ENCODE data around the gene SMPX. TPM values are rescaled to one million over a fixed set of nuclear protein-coding genes. Genes with fewer than 3 reads are reported as not detected.
A peak's percentile ranks its signal among the peaks of the same experiment; 100 is the strongest.

Gene SMPX
- total and polyA plus RNA-seq, 2 donors, result 0.99 to 1.5 TPM

DNA sequence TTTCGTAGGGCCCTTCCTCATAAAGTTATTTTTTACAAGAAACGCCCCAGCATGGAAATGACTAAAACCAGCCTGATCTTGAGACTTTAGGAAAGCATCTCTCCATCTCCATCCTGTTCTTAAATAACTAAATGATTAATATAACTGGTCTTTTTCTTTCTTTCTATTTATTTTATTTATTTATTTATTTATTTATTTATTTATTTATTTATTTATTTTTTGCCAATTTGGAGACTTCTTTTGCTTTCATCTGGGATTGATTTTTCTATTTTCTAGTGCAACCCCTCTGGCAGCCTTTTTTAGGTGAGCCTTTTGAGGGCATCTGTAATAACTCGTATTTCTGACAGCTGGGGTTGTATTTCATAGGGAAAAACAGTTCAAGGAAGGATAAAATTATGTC, 98.6 kb downstream of the SMPX start:
- 76% methylated on average over 3 of the region's 3 CpGs for WGBS
- no peak for DNase-seq (ENCODE audit: low read depth in 6 of 9, low spot score in 9 of 9)
- peaks cover 0 to 14% of the 10 kb centered on the region in 2 donors for H3K9me3 ChIP-seq (ENCODE audit: control insufficient read depth in 2 of 2, insufficient read depth in 1 of 2, low read length in 1 of 2)
- H3K4me1 ChIP-seq (ENCODE audit: control insufficient read depth in 2 of 2, insufficient read depth in 2 of 2, low read length in 2 of 2), result peaks cover 0 to 4% of the 10 kb centered on the region in 2 donors
- H3K27ac ChIP-seq (ENCODE audit: low read depth in 1 of 2, low read length in 1 of 2), result no peak overlapping the region
- no peaks in the 10 kb centered on the region for H3K36me3 ChIP-seq (ENCODE audit: control insufficient read depth in 2 of 2, insufficient read depth in 2 of 2, low read length in 1 of 2)
- peaks cover 15 to 47% of the 10 kb centered on the region in 2 donors for H3K27me3 ChIP-seq (ENCODE audit: control insufficient read depth in 2 of 2, insufficient read depth in 1 of 2, low read length in 1 of 2)
- H3K4me3 ChIP-seq (ENCODE audit: low read length in 2 of 2), result no peak overlapping the region

DNA sequence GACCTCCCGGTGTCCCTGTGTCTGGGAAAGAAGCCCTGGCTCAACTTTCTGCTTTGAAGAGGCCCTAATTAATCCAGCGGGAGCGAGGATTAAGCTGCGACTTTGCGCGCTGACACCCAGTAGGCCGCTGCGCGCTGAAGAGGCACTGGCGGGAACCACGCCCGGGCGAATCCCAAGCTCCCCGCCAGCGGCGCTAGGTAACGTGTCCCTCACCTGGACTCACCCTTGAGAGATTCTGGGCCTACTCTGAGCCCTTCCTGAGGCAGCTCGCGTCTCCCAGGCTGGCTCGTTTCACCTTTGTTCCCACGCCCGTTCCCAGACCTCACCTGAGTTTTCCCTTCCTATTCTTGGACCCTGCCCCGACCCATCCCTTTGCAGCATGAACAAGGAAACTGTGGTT, 99.2 kb downstream of the SMPX start:
- WGBS, result 28% methylated on average over 23 of the region's 23 CpGs
- Histone ChIP-seq H3K4me3 (ENCODE audit: low read length in 2 of 2) (peak overlapping the region in 1 of 2 donors; percentile 26), H3K4me1 (ENCODE audit: control insufficient read depth in 2 of 2, insufficient read depth in 2 of 2, low read length in 2 of 2) (peaks cover 0 to 4% of the 10 kb centered on the region in 2 donors), H3K9me3 (ENCODE audit: control insufficient read depth in 2 of 2, insufficient read depth in 1 of 2, low read length in 1 of 2) (peaks cover 0 to 14% of the 10 kb centered on the region in 2 donors), H3K27me3 (ENCODE audit: control insufficient read depth in 2 of 2, insufficient read depth in 1 of 2, low read length in 1 of 2) (peaks cover 15 to 47% of the 10 kb centered on the region in 2 donors), H3K36me3 (ENCODE audit: control insufficient read depth in 2 of 2, insufficient read depth in 2 of 2, low read length in 1 of 2) (no peaks in the 10 kb centered on the region), H3K27ac (ENCODE audit: low read depth in 1 of 2, low read length in 1 of 2) (no peak overlapping the region)
- DNase-seq (ENCODE audit: low read depth in 6 of 9, low spot score in 9 of 9), result no peak

GRCh38 chrX:21658152-21658737, 99.7 kb downstream of the SMPX start, which contains the start of gene KLHL34:
Gene KLHL34 (minus strand): TSS chrX:21658330. CDS start chrX:21657788, 542 bp downstream.
- 4% methylated on average over 60 of the region's 60 CpGs for WGBS

DNA sequence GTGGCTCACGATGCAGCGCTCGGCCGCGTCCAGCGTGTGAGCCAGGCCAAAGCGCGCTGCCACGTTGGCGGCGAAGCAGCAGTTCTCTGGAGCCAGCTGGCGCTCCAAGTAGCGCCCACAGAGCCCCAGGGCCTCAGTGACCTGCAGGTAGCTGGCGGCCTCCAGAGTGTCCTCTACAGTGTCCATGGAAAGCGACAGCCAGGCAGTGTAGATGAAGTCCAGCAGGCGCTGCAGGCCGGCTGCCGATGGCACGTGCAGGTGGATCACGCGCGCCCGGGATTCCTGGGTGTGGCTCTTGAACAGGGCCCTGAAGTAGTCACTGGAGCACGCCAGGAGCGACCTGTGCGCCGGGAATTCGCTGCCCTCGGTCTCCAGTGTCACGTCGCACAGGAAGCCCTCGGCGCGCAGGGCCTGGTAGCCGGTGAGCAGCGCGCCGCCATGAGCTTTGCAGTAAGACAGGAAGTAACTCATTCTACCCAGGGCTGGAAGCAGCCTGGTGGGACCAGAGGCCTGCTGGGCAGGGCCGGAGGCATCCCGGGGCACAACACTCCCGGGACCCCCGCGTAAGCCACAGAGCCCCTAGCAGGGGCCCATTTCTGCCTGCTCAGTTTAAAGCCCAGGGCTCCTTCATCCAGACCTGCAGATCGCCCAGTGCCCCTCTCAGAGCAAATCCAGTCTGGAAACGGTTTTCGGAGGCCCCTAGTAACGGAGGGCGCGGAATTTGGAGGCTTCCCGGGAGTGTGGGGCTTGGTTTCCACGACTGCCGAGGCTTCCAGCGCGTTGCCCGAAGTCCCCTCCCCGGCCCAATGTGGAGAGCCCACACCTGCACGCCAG, 100.4 kb downstream of the SMPX start:
- no peaks in the 10 kb centered on the region for H3K36me3 ChIP-seq (ENCODE audit: control insufficient read depth in 2 of 2, insufficient read depth in 2 of 2, low read length in 1 of 2)
- H3K4me3 ChIP-seq (ENCODE audit: low read length in 2 of 2), result peak overlapping the region in 1 of 2 donors; percentile 26
- WGBS, result 33% methylated on average over 57 of the region's 57 CpGs
- H3K9me3 ChIP-seq (ENCODE audit: control insufficient read depth in 2 of 2, insufficient read depth in 1 of 2, low read length in 1 of 2), result peaks cover 0 to 14% of the 10 kb centered on the region in 2 donors
- peaks cover 15 to 47% of the 10 kb centered on the region in 2 donors for H3K27me3 ChIP-seq (ENCODE audit: control insufficient read depth in 2 of 2, insufficient read depth in 1 of 2, low read length in 1 of 2)
- peaks cover 0 to 4% of the 10 kb centered on the region in 2 donors for H3K4me1 ChIP-seq (ENCODE audit: control insufficient read depth in 2 of 2, insufficient read depth in 2 of 2, low read length in 2 of 2)
- DNase-seq (ENCODE audit: low read depth in 6 of 9, low spot score in 9 of 9), result peak in 1 of 9 donors; percentile 17
- H3K27ac ChIP-seq (ENCODE audit: low read depth in 1 of 2, low read length in 1 of 2), result no peak overlapping the region

More at GRCh38 chrX:21658152-21658737, 99.7 kb downstream of the SMPX start, which contains the start of gene KLHL34:
- peaks cover 0 to 14% of the 10 kb centered on the region in 2 donors for H3K9me3 ChIP-seq (ENCODE audit: control insufficient read depth in 2 of 2, insufficient read depth in 1 of 2, low read length in 1 of 2)
- H3K4me3 ChIP-seq (ENCODE audit: low read length in 2 of 2), result peak within 1 kb of the TSS in 1 of 2 donors; percentile 26
- H3K27ac ChIP-seq (ENCODE audit: low read depth in 1 of 2, low read length in 1 of 2), result no peak within 1 kb of the TSS
- H3K36me3 ChIP-seq (ENCODE audit: control insufficient read depth in 2 of 2, insufficient read depth in 2 of 2, low read length in 1 of 2), result no peaks in the 10 kb centered on the region
- DNase-seq (ENCODE audit: low read depth in 6 of 9, low spot score in 9 of 9), result no peak
- peaks cover 15 to 47% of the 10 kb centered on the region in 2 donors for H3K27me3 ChIP-seq (ENCODE audit: control insufficient read depth in 2 of 2, insufficient read depth in 1 of 2, low read length in 1 of 2)
- H3K4me1 ChIP-seq (ENCODE audit: control insufficient read depth in 2 of 2, insufficient read depth in 2 of 2, low read length in 2 of 2), result peaks cover 0 to 4% of the 10 kb centered on the region in 2 donors

- DNase-seq (ENCODE audit: low read depth in 6 of 9, low spot score in 9 of 9), result no peak
- no peak overlapping the region for H3K27ac ChIP-seq (ENCODE audit: low read depth in 1 of 2, low read length in 1 of 2)
Observed at GRCh38 chrX:21656587-21657317, 101.2 kb downstream of the SMPX start.

More at GRCh38 chrX:21656587-21657317, 101.2 kb downstream of the SMPX start:
- Histone ChIP-seq H3K27me3 (ENCODE audit: control insufficient read depth in 2 of 2, insufficient read depth in 1 of 2, low read length in 1 of 2) (peaks cover 15 to 44% of the 10 kb centered on the region in 2 donors), H3K4me1 (ENCODE audit: control insufficient read depth in 2 of 2, insufficient read depth in 2 of 2, low read length in 2 of 2) (peaks cover 0 to 4% of the 10 kb centered on the region in 2 donors), H3K36me3 (ENCODE audit: control insufficient read depth in 2 of 2, insufficient read depth in 2 of 2, low read length in 1 of 2) (no peaks in the 10 kb centered on the region), H3K4me3 (ENCODE audit: low read length in 2 of 2) (no peak overlapping the region), H3K9me3 (ENCODE audit: control insufficient read depth in 2 of 2, insufficient read depth in 1 of 2, low read length in 1 of 2) (peaks cover 0 to 14% of the 10 kb centered on the region in 2 donors)
- WGBS, result 48% methylated on average over 61 of the region's 61 CpGs

Other genes with a start within 250 kb of the SMPX start
- gene KLHL34, start 99.8 kb downstream of the SMPX start, total RNA-seq, result 0.05 TPM
- gene KLHL34, start 99.8 kb downstream of the SMPX start, polyA plus RNA-seq, result 0.16 TPM
- gene MBTPS2, start 81.5 kb upstream of the SMPX start, total RNA-seq, result 2.4 TPM
- gene MBTPS2, start 81.5 kb upstream of the SMPX start, polyA plus RNA-seq, result 2.7 TPM
- 0.47 TPM for gene YY2, start 97.9 kb upstream of the SMPX start, total RNA-seq
- gene YY2, start 97.9 kb upstream of the SMPX start, polyA plus RNA-seq, result 1.0 TPM
- 69.9 TPM for gene SMS, start 182.6 kb upstream of the SMPX start, total RNA-seq
- gene SMS, start 182.6 kb upstream of the SMPX start, polyA plus RNA-seq, result 81.2 TPM

Measured in thymus (tissue), 11 donors.